DMS53 treated with DMSO at 0.1 percent for 48 hours (cell line): ENCODE results near the gene NT5DC1.
A peak's percentile ranks its signal among the peaks of the same experiment; 100 is the strongest.

Experiments
- DNase-seq: peaks from one replicate; lab custom pipeline; 2025; ENCODE audit not compliant: unreplicated experiment; lab: John Stamatoyannopoulos, UW

The NT5DC1 gene

DNA sequence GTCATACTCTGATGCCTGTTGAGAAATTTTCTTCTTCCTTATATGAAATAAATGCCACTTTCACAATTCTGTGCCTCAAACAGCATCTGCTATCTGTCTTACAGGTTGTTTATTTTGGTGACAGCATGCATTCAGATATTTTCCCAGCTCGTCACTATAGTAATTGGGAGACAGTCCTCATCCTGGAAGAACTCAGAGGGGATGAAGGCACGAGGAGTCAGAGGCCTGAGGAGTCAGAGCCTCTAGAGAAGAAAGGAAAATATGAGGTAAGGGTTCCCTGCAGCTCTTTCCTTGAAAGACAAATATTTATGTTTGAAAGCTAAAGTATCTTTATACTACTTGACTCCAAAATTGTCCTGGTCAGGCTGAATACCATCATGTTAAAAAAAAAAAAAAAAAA, 137.4 kb downstream of the NT5DC1 start:
- DNase-seq: no peak

DNA sequence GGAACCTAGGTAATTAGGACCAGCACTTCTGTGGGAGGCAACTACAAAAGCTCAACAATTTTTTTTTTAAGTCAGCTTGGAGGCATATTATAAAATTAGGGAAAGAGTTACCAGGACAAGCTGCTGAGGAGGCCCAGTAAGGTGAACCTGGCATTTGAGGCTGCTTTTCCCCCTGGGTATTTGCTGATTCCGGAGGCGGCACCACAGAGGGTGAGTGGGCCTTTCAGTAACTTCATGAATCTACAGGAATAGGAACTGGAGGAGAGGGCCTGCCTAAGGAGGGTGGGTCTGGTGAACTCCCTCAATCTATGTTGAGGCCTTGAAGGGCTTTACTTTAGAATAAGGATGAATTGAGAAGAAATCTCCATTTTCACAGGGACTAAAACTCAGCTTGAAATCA, 138.6 kb downstream of the NT5DC1 start:
- no peak for DNase-seq

DNA sequence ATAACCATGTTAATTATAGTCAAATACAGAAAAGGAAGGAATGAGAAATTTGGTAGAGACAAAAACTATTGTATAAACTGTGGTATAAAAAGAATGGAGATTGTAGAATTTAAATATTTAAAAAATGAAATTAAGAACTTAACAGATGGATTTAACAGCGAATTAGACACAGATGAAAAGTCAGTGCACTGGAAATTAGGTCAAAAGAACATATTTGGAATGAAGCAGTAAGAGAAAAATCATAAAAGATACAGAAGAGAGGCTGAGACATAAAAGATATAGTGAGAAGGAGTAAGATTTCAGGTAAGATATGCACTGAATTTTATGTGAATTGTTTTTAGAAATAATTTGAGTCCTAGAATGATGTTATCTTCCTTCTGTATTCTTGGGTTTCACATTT, 139.2 kb downstream of the NT5DC1 start:
- DNase-seq: no peak

DNA sequence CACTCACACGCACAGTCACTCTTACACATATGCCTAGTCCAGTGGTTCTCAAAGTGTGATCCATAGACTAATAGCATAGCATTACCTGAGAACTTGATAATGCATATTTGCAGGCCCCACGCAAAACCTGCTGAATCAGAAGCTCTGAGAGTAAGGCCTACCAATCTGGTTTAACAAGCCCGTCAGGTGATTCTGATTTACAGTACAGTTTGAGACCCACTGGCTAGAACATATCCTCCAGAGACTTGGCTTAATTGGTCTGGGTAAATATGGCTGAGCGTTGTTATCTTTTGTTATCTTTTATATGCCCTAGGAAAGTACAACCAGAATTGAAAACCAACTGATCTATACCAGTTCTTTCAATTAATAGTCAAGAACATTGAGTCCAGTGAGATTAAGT, 143.6 kb downstream of the NT5DC1 start:
- DNase-seq: no peak

DNA sequence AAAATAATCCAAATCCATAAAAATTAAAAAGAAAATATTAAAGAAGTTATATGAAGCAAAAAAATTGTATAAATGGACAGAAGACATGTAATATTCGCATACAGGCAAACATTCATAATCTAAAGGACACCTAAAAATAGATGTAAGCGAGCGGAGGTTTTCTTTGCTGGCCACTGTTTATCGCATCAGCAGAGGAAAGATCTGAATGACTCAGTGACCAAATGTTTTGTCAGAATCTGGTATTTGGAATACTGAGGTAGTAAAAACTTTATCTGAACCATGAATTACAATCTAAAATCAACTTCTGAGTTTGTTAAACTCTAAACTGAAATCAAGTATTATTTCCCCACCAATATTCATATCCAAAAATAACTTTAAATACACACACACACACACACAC, 145.4 kb downstream of the NT5DC1 start:
- no peak for DNase-seq

DNA sequence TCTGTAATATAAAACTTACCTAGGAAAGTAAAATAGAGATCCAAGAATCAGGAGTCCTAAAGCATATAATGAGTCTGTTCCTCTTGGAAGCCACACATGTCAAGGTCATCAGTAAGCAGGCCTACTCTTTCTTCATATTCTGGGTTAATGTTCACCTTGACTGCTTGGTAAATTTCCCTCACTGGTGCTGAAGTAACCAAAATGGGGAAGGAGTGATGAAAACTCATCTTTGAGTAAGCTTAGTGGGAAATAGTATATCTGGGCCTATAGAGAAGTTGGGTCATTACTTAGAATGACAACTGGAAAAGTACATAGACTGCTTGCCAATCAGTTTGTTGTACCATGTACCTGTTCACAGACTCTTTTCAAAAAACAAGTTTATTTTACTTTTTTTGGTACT, 146.6 kb downstream of the NT5DC1 start:
- DNase-seq: no peak

DNA sequence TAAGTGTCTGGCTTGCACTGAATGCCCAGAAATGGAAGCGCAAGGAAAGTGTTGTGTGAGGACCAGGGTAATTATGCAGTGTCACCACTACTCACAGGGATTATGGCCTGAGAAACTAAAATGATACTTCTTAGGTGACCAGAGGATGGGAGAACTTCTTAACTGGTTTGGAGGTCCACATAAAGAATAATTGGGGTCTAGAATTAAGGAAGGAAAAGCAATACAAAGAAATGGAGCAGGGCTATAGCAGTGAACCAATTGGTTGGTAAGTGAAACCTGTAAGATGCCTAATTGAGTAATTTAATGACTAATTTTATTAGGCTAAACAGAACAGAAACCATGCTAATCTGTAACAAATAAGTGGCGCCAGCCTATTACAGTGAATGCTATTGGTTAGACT, 147.9 kb downstream of the NT5DC1 start:
- no peak for DNase-seq

DNA sequence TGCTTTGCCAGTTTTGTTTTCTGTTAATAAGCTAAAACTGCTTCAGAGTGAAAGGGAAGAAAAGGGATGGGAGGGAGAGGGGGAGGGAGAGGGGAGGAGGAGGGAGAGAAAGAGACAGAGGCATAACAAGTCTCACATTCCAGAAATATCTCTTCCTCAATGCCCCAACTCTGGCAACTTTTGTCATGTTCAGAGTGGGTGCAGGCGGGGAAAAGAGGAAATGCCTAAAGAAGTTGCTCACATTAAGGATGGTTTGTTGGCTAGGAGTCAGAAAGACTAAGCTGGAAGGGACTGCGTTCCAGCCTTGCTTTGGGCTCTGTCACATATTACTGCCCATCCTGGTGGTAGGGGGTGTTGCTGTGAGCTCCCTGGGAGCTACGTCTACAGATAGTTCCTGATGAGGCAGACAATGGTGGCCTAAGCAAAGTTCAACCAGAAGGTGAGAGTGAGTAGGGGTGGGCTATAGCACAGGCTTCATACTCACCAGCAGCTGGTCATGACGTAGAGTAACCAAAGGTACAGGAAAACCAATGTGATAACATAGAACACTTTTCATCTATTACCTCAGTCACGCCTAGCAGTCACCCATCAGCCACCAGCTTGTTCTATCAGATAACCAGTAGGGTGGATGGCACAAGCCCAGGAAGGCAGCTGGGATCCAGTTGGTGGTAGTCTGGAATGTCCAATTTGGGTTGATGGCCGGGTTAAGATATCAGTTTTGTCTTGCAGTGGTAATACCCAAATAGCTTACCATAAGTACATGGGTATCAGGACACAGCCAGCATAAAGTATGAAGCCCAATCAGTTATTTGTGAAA, 151.1 kb downstream of the NT5DC1 start:
- DNase-seq: no peak

DNA sequence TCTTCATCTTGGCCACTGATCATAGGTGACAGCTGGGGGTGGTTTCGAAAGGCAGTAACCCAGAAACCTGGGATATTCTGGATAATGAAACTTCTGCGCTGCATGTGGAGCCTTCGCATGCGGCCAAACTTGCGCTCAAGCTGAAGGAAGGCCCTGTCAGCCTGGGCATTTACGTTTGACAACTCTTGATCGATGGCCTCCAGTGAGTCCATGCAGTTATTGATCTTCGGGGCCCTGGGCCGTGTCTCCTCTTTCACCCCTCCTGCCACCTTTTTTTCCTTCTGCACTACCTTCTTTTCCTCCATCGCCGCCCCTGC, 152.5 kb downstream of the NT5DC1 start:
- no peak for DNase-seq

DNA sequence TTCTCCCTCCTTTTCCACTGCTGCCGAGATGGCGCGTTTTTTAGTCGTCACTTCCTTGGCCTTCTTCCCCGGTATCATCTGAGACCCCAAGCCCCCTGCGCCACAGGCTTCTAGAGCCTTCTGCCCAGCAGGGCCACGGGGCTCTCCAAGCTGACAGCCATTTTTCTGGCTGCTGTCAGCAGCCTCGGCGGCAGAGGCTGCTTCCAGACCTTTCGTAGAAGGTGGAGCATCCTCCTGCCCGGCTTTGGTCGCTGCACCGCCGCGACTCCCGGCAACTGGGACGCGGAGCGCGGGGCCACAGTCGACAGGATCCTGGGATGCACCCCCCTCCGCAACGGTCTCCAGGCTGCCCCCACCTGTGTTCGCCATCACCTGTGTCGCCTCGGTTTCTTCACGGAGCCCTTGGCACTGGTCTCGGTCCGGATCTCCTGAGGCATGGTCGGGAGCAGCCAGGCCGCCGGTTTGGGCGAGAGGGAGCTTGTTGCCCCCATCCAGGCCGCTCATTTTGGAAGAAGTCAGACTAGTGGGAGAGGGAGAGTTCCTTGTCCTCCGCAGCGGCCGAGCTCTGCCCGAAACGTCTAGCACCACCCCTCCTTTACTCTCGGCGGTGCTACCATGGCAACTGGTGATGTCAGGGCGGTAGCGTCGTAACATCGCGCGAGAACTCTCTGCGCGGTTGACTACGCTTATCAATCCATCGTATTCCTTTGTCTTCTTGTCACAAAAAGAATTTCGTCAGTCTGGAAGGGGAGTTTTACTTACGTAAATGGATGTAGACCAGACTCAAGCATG, 153.0 kb downstream of the NT5DC1 start, which contains the start of gene TSPYL4:
TSPYL4 (minus strand) TSS at position 571 of the 792 bp plus-strand sequence; CDS start at position 504, 67 bp downstream.
- peak; percentile 66 for DNase-seq

DNA sequence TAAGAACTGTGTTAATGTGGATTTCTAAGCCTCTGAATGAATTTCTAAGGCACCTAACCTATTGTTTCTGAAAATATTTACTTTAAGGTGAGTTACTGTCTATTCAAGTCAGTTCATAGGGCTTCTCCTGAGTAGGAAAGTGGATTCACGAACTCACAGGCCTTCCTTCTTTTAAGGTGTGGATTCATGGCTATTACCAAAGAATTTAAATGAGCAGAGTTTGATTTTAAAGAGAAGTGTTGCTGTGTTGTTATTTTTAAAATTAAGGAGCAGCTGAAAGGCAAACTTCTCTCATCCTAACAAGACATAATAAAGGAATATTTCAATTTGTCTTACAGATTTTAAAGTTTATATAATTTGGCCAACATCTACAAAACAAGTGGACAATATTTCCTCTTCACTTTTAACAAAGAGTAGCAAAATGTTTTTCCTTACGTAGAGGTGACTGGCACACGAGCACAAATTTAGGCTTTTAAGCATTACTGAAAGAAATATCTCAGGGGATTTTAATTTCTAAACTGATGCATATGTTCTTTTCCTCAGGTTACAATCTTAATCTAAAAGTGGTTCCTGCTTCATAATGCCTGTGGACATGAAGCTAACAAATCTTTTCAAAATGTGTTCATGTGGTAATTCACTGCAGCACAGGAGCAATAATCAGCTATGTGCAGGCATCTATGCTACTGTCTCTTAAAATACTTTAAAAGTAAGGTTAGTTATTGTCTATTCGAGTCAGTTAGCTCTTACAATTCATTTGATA, 153.8 kb downstream of the NT5DC1 start:
- no peak for DNase-seq

DNA sequence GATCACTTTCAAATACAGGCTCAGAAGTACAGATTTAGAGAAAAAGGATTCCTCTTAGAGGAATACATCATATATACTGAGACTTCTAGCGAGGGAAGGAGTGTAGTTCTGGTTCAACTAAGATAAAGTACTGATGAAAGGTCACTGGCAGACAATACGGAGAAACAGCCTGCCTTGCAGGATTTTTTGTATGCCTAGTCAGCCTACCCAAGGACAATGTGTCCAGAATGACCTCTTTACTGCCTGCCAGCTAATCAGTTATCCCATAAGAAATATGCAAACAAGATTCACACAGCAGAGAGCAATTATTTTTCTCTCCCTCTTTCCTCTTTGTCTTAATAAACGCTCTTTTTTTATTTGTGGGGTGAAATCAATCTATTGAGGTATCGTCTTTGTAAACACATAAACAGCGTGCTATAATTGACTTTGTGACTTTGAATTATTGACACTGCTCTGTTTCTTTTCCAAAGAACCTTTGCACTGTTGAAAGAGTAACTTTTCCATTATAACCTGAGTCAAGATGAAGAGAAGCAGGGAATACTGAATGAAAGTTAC, 154.7 kb downstream of the NT5DC1 start:
- DNase-seq: no peak

DNA sequence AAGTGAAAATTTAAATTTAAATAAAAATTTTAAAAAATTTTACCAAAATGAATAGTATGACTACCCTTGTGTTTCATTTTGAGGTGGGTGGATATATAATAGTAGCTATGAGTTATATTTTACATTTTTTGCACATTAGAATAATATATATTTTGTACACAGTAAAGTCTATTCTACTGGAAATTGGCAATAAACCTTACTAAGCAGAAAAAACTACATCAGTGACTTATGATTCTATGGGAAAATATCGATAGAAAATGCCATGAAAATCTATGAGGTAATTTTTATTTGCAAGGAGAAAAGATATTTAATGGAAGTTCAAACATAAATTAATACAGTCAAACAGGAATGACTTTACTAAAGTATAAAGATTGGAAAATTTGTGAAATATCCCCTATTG, 156.0 kb downstream of the NT5DC1 start:
- no peak for DNase-seq

DNA sequence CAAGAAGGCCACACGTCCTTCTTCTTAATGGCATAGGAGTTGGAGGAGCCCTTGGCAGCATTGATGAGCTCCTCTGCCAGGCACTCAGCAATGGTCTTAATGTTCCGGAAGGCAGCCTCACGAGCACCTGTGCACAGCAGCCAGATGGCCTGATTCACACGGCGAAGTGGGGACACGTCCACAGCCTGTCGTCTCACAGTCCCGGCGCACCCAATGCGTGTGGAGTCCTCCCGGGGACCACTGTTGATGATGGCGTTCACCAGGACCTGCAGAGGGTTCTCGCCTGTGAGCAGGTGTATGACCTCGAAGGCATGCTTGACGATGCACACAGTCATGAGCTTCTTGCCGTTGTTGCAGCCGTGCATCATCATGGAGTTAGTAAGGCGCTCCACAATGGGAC, 157.9 kb downstream of the NT5DC1 start:
- no peak for DNase-seq

DNA sequence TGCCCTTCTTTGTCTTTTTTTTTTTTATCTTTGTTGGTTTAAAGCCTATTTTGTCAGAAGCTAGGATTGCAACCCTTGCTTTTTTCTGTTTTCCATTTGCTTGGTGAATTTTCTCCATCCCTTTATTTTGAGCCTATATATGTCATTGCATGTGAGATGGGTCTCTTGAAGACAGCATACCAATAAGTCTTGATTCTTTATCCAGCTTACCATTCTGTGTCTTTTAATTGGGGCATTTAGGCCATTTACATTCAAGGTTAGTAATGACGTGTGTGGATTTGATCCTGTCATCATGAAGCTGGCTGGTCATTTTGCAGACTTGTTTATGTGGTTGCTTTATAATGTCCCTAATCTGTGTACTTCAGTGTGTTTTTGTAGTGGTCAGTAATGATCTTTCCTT, 162.7 kb downstream of the NT5DC1 start:
- DNase-seq: no peak

DNA sequence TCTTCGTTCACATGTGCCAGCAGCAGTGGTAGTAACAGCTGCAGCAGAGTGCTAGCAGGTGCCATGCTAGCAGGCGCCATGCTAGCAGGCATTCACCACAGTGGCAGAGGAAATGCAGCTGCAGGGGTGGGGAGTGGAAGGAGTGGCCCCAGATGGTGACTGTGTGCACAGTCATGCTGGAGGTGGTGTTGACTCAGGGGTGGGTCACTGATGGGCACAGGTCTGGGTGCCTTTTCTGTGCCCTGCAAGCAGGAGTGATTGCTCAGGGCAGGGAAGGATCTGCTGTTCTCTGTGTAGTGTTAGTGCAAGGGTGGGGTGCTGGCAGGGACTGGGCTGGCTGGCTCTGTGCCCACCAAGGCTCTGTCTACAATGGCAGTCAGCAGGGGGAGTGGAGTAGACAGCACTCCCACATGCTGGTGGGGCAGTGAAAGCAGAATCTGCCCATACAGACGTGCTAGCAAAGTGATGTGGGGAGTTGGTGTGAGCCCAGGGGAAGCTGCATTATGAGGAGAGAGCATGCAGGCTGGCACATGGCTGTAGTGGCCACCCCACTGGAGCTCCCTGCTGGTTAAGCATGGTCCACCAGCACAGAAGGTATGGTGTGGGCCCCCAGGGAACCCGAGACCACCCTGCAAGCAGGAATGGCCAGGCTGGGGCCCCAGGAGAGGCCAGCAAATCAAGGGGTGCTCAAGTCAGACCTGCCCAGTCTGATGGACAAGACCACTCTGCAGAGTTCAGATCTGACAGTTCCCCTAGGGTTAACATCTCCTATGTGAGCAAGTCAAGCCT, 164.6 kb downstream of the NT5DC1 start:
- DNase-seq: no peak

DNA sequence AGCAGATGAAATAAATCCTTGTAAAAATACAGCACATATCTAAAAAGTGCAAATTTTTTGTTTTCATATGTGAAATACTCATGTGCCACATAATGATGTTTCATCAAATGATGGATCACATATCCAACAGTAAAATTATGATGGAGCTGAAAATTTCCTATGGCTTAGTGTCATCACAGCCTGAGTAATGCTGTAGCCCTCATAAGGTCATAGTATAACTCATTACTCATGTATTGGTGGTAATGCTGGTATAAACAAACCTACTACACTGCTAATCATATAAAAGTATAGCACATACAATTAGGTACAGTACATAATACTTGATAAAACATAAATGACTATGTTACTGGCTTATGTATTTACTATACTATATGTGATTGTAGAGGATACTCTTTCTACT, 166.2 kb downstream of the NT5DC1 start:
- no peak for DNase-seq

DNA sequence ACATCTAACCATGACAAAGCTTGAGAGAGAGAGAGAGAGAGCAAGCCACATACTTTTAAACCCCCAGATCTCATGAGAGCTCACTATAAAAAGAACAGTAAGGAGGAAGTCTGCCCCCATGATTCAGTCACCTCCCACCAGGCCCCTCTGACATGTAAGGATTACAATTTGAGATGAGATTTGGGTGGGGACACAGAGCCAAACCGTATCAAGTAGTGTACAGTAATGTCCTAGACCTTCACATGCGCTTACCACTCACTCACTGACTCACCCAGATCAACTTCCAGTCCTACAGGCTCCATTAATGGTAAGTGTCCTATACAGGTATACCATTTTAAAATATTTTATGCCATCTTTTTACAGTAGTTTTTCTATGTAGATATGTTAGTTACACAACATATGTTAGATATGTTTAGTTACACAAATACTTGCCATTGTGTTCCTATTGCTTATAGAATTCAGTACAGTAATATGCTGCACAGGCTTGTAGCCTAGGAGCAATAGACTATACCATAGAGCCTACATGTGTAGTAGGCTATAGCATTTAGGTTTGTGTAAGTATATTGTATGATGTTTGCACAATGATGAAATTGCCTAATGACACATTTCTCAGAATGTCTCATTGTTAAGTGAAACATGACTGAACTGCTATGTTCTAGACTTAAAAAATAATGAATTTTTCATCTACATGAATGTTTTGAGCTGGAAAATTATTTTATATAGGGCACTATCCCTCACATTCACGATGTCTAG, 167.4 kb downstream of the NT5DC1 start:
- no peak for DNase-seq

DNA sequence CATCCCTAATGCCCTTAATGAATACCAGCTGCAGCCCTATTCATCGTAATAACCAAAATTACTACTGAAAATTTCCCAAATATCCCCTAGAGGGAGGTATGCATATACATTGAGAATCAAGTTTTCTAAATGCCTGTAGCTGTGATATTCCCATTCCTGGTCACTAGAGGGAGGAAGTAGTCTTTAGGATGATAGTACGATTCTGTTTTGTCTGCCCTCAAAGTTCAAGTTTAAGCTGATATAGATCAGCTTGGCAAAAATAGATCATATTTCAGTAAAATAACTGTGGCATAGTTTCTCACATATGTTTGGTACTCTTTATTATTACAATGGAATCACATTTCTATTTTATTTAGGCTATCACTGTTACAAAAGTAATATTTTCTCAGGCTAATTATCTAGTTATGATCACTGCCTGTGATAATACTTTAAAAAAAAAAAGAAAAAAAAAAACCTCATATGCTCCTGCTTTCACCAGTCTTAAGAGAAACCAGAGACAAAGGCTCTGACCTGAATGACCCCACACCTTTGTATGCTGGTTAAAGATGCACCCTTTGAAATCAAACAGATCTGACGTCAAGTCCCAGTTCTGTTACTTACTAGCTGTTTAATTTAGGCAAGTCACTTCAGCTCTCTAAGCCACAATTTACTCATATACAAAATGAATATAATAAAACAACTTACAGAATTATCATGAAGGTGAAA, 168.1 kb downstream of the NT5DC1 start:
- peak; percentile 74 for DNase-seq
